ENCODE data around the gene EMILIN2.

- TF ChIP-seq CTCF (conservative IDR thresholded peaks at IDR 0.05; ENCODE audit: low read length) (no peak), EZH2phosphoT487 (IDR thresholded peaks at IDR 0.05; ENCODE audit: borderline replicate concordance) (no peak)
Measured at GRCh38 chr18:2923464-2923863, 76.7 kb downstream of the EMILIN2 start.

Measured in Loucy (cell line).